Bronchial epithelial cell (primary cell): ENCODE results near the gene ABCD1. TPM values are rescaled to one million over a fixed set of nuclear protein-coding genes. Genes with fewer than 3 reads are reported as not detected.

Source experiments
- DNase-seq: peaks from one replicate; pipeline ENCODE4 v3.0.0-alpha.2; 2010; ENCODE audit warnings: low read depth
- FAIRE-seq: peaks from 2 replicates; lab custom pipeline; 2011; peaks lifted over from hg19 to GRCh38; lab: Jason Lieb, UNC
- H3K27me3 ChIP-seq: 2 replicates; pipeline ENCODE4 v1.5.1; 2011; ENCODE audit warnings: low read length; ENCODE audit not compliant: control insufficient read depth, insufficient read depth
- H3K36me3 ChIP-seq: 2 replicates; pipeline ENCODE4 v1.5.1; 2011; ENCODE audit warnings: low read length; ENCODE audit not compliant: control insufficient read depth, insufficient read depth
- H3K4me3 ChIP-seq: 2 replicates; pipeline ENCODE4 v1.5.1; 2011; ENCODE audit warnings: mild to moderate bottlenecking, low read depth, low read length, control low read depth
- total RNA-seq: library from RNA; depleted of rRNA; stranded (reverse); fragments of >200 nt; gene quantifications from 2 replicates; pipeline ENCODE4 v1.2.1, GENCODE V29; 2014
- TF ChIP-seq, protein P1 (sequence below): IDR thresholded peaks from 2 replicates; pipeline ENCODE4 v1.5.1; 2011; ENCODE audit warnings: mild to moderate bottlenecking, moderate library complexity, low read length, control low read depth, inconsistent platforms; ENCODE audit not compliant: insufficient read depth, severe bottlenecking

ABCD1 gene
- total RNA-seq, 1 donor from 2014 or later = 1.8 TPM

DNA sequence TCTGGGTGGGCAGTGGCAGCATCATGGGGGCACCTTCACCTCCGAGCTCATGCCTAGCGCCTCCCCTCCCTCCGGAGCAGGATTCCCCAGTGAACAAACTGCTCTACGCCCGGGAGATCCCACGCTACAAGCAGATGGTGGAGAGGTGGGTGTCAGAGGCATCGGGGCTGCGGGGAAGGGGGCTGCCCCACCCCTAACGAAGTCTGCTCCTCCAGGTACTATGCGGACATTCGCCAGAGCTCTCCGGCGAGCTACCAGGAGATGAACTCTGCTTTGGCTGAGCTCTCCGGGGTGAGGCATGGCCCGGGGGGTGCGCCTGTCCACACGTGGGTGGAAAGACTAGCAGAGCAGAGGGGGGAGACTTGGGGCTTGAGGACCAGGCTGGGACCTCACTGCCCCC, 53.5 kb downstream of the ABCD1 start:
- FAIRE-seq (no peak), DNase-seq (no peak)
- peaks cover 3% of the 10 kb centered on the region for H3K36me3 ChIP-seq
- H3K4me3 ChIP-seq = no peak overlapping the region
- H3K27me3 ChIP-seq = no peaks in the 10 kb centered on the region
- TF ChIP-seq, protein P1, sequence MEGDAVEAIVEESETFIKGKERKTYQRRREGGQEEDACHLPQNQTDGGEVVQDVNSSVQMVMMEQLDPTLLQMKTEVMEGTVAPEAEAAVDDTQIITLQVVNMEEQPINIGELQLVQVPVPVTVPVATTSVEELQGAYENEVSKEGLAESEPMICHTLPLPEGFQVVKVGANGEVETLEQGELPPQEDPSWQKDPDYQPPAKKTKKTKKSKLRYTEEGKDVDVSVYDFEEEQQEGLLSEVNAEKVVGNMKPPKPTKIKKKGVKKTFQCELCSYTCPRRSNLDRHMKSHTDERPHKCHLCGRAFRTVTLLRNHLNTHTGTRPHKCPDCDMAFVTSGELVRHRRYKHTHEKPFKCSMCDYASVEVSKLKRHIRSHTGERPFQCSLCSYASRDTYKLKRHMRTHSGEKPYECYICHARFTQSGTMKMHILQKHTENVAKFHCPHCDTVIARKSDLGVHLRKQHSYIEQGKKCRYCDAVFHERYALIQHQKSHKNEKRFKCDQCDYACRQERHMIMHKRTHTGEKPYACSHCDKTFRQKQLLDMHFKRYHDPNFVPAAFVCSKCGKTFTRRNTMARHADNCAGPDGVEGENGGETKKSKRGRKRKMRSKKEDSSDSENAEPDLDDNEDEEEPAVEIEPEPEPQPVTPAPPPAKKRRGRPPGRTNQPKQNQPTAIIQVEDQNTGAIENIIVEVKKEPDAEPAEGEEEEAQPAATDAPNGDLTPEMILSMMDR = no peak

DNA sequence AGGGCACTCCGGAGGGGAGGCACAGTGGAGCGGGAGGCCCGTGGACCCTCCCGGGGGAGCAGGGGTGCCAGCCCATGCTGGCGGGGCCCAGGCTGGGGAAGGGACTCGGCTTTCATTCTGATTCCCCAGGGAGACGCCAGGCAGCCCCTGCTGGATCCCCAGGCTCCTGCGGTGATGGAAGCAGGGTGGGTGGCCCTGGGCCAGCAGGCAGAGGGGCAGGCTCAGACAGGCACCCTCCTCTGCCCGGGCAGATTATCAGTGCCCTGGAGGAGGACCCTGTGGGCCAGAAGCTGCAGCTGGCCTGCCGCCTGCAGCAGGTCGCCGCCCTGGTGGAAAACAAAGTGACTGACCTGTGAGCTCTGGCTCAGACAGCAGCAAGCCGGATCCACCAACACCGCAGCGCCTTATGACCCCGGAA, 54.0 kb downstream of the ABCD1 start:
- Histone ChIP-seq H3K36me3 (peaks cover 2% of the 10 kb centered on the region), H3K4me3 (no peak overlapping the region), H3K27me3 (no peaks in the 10 kb centered on the region)
- peak; percentile 51 for DNase-seq
- FAIRE-seq = no peak
- TF ChIP-seq, protein P1 = peak; percentile 17

DNA sequence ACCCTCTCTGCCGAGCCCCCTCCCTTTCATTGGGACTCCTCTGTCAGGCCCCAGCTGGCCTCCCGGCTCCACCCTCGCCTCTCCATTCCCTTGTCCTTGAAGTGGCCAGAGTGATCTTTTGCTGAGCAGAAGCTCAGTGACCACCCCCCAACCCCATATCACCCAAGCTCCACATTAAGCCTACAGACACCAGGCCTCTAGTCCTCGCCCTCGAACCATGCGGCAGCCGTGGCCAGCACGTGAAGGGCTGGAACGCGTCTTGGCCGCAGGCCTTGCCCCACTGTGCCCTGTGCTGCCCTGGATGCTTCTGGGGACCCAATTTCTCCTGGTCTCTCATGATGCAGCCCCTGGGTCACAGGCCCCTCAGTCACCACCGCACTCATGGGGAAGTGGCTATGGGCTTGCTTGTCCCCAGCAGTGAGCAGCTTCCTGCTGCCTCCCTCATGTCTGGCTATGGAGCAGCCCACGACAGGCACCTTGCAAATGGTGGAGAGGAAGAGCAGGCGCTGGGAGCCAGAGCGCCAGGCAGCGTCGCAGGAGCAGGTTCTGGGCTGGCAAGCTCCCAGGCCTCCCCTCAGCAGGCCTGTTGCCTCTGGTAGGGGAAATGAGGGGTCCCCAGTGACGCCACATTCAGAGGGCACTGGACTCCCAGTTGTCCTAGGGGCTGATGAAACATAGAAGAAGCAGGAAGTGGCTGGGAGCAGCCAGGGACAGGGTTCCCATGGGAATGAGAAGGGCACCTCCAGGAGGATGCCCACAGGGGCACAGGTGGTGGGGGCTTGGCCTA, 55.4 kb downstream of the ABCD1 start:
- TF ChIP-seq, protein P1 = no peak
- Histone ChIP-seq H3K4me3 (no peak overlapping the region), H3K36me3 (peaks cover under 1% of the 10 kb centered on the region), H3K27me3 (no peaks in the 10 kb centered on the region)
- no peak for FAIRE-seq
- DNase-seq = no peak

DNA sequence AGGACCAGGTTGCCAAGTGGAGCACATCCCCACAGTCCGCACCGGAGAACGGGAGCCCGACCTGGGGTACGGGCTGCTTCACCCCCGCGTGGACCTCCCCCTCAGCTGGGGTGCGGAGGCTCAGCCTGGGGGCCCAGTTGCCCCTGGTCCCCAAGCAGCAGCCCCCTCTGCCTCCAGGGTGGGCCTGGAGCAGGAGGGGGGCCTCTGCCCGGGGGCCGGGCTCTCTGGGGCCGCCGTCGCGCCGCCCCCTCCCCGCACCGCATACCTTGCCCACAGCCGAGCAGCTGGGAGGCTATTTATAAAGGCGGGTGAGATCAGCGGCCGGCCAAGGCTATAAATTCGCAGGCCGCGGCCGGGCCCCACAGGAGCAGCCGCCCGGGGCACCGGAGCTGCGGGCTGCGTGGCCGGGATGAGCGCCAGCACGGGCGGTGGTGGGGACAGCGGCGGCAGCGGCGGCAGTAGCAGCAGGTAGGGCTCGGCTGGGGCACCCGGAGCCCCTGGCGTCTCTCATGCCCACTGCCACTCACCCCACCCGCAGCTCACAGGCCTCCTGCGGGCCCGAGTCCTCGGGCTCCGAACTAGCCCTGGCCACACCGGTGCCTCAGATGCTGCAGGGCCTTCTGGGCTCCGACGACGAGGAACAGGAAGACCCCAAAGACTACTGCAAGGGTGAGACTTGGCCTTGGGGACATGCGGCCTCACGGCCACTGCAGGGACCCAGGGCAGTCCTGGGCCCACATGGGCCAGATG, 56.2 kb downstream of the ABCD1 start, which contains the start of gene SRPK3:
Gene SRPK3, plus strand, starts transcription at position 364 of the 750 bp plus-strand sequence. Its CDS starts 46 bp downstream, at position 410.
- TF ChIP-seq, protein P1 = no peak
- H3K27me3 ChIP-seq = no peaks in the 10 kb centered on the region
- H3K4me3 ChIP-seq = no peak within 1 kb of the TSS
- H3K36me3 ChIP-seq = no peaks in the 10 kb centered on the region
- FAIRE-seq = no peak
- no peak for DNase-seq

DNA sequence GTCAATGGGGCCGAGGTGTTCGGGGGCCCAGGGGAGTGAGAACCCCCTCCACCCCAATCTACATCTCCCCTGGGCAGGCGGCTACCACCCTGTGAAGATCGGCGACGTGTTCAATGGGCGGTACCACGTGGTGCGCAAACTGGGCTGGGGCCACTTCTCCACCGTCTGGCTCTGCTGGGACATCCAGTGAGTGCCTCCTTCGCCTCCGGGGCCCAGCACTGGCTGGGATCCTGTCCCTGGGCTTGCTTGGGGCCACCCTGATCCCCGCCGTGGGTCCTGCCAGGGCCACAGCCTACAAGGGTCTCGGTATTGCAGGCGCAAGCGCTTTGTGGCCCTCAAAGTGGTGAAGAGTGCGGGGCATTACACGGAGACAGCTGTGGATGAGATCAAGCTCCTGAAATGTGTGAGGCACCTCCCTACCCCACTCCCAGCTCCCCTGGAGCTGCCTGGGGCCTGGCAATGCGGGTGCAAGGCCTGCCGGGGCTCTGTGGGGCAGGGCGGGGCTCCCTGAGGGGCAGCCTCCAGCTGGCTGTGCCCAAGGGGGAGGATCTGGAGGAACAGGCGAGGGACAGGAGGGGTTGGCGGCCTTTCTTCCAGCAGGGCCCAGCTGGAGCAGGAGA, 56.9 kb downstream of the ABCD1 start:
- Histone ChIP-seq H3K36me3 (peaks cover 2% of the 10 kb centered on the region), H3K27me3 (no peaks in the 10 kb centered on the region), H3K4me3 (no peak overlapping the region)
- FAIRE-seq = no peak
- DNase-seq = no peak
- TF ChIP-seq, protein P1 = no peak
